NCI-H1092 treated with DMSO at 0.1 percent for 48 hours (cell line): ENCODE data around the gene PARP9.

ENCODE experiments used
- DNase-seq: peaks from one replicate; lab custom pipeline; 2025; lab: John Stamatoyannopoulos, UW

PARP9 gene

DNA sequence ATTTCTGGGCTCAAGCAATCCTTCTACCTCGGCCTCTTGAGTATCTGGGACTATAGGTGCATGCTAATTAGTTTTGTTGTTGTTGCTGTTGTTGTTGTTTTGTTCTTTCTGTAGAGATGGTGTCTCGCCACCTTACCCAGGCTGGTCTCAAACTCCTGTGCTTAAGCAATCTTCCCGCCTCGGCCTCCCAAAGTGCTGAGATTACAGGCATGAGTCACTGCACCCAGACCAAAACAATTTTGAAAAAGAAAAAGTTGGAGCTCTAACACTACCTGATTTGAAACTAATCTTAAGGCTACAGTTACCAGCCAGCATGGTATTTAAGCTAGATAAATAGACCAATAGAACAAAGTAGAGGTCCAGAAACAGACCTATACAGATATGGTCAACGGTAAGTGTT is 79.1 kb downstream of the PARP9 start:
- no peak for DNase-seq

DNA sequence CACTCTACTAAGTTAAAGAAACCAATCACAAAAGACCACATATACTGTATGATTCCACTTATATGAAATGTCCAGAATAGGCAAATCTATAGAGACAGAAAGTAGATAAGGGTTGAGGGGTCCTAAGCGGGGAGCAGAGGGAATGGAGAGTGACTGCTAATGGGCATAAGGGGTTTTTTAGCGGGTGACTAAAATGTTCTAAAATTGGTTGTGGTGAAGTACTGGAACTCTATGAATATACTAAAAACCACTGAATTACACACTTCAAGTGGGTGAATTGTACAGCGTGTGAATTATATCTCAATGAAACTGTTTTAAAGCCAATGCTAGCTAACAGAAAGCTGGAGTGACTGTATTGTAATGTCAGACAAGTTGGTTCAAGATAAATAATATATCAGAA is 82.7 kb downstream of the PARP9 start:
- DNase-seq: no peak
